Measurements from ENCODE around the gene IQCE. TPM values are rescaled to one million over a fixed set of nuclear protein-coding genes. Genes with fewer than 3 reads are reported as not detected.
A peak's percentile ranks its signal among the peaks of the same experiment; 100 is the strongest.

IQCE gene
- total and polyA plus RNA-seq, 11 donors, result 5.0 to 14.1 (median 10.3) TPM

GRCh38 chr7:2635810-2636701, 77.3 kb downstream of the IQCE start:
- TF ChIP-seq POLR2A (IDR thresholded peaks at IDR 0.05) (no peak), CTCF (IDR thresholded peaks at IDR 0.05) (no peak)
- intact Hi-C loops (cut with DNase I), result no loop called here
- peak overlapping the region in 10 of 12 donors; percentile 16 to 95 (median 57) for H3K27ac ChIP-seq
- H3K27me3 ChIP-seq, result no peaks in the 10 kb centered on the region
- peaks cover 0 to 6% (median 0%) of the 10 kb centered on the region in 9 donors for H3K36me3 ChIP-seq
- WGBS, 4 donors, result 62 to 76% (median 66%) methylated on average over 20 to 22 of the region's 22 CpGs
- ATAC-seq, result peak in 3 of 4 donors; percentile 2 to 37 (median 26)
- DNase-seq, result peak; percentile 60 to 91 (median 87)
- H3K4me3 ChIP-seq, result peak overlapping the region in 1 of 12 donors; percentile 1
- H3K9me3 ChIP-seq, result no peaks in the 10 kb centered on the region
- H3K4me1 ChIP-seq, result peaks cover 12 to 93% (median 80%) of the 10 kb centered on the region in 12 donors

- intact Hi-C loops (cut with DNase I), result no loop called here
- WGBS, 4 donors, result 78 to 90% (median 85%) methylated on average over 16 to 17 of the region's 17 CpGs
Observed at GRCh38 chr7:2637066-2637471, 78.3 kb downstream of the IQCE start.

GRCh38 chr7:2637505-2638223, 78.9 kb downstream of the IQCE start:
- Histone ChIP-seq H3K4me3 (peak overlapping the region in 1 of 12 donors; percentile 35), H3K4me1 (peaks cover 15 to 100% (median 86%) of the 10 kb centered on the region in 12 donors), H3K27me3 (no peaks in the 10 kb centered on the region), H3K27ac (peak overlapping the region; percentile 49 to 95 (median 68)), H3K36me3 (peaks cover 0 to 6% (median 0%) of the 10 kb centered on the region in 9 donors), H3K9me3 (no peaks in the 10 kb centered on the region)
- intact Hi-C loops (cut with DNase I), result no loop called here
- TF ChIP-seq CTCF (IDR thresholded peaks at IDR 0.05) (no peak), POLR2A (IDR thresholded peaks at IDR 0.05) (no peak)
- 53 to 63% (median 56%) methylated on average over 15 to 23 of the region's 23 CpGs for WGBS, 4 donors
- peak in 2 of 4 donors; percentile 2 to 8 for ATAC-seq
- DNase-seq, result peak; percentile 66 to 85 (median 76)

More at GRCh38 chr7:2637066-2637471, 78.3 kb downstream of the IQCE start:
- Histone ChIP-seq H3K27me3 (no peaks in the 10 kb centered on the region), H3K9me3 (no peaks in the 10 kb centered on the region), H3K36me3 (peaks cover 0 to 6% (median 0%) of the 10 kb centered on the region in 9 donors), H3K4me1 (peaks cover 15 to 99% (median 86%) of the 10 kb centered on the region in 12 donors), H3K4me3 (peak overlapping the region in 1 of 12 donors; percentile 35), H3K27ac (peak overlapping the region in 10 of 12 donors; percentile 14 to 95 (median 68))
- ATAC-seq (no peak), DNase-seq (peak in 1 of 5 donors; percentile 65)
- TF ChIP-seq POLR2A (IDR thresholded peaks at IDR 0.05) (no peak), CTCF (IDR thresholded peaks at IDR 0.05) (no peak)
